Fibroblast of the conjunctiva (primary cell): Measurements from ENCODE around the gene FGFR3.
A peak's percentile ranks its signal among the peaks of the same experiment; 100 is the strongest.

Source experiments
- DNase-seq: peaks from one replicate; pipeline ENCODE4 v3.0.0-alpha.2; 2010; ENCODE audit warnings: low read depth

The FGFR3 gene

GRCh38 chr4:1788254-1788973 is 4.7 kb upstream of the FGFR3 start:
- no peak for DNase-seq

GRCh38 chr4:1789552-1789951 is 3.5 kb upstream of the FGFR3 start:
- DNase-seq: no peak

GRCh38 chr4:1790005-1790404 is 3.1 kb upstream of the FGFR3 start:
- DNase-seq: no peak

- DNase-seq: no peak
Measured at GRCh38 chr4:1792158-1792831, 798 bp upstream of the FGFR3 start.

GRCh38 chr4:1793496-1793840 is 375 bp downstream of the FGFR3 start:
- DNase-seq: no peak

DNA sequence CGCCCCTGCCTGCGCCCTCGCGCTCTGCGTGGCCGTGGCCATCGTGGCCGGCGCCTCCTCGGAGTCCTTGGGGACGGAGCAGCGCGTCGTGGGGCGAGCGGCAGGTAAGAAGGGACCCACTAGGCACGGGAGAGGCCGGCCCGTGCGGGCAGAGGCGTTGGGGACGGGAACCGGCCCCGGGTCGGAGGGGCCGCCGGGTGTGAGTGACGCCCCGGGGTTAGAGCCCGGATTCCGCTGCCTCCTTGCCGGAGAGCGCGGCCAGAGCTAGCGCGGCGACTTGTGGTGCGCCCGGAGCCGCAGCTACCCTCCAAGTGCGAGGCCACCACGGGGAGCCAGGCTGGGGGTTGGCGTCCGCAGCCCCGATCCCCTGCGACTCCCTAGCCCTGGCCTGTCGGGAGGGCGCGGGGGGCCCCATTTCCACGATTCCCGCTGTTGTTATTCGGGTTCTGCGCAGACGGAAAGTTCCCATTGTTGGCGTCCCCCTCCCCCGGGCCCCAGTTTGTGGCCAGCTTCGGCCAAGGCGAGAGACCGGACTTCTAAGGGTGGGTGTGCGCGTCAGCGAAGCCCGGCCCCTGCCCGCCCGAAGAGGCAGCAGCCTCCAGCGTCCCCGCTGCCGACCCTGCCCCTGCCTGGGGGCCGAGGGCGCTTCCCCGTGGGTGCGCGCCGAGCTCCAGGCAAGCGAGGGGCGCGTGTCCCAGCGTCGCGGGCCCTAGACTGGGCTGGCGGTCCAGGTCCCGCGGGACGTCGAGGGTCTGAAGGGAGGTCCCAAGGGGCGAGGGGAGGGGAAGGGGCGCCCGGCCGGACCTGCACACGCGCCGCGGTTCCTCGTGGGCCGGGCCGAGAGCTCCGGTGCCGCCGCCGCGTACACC is 1.1 kb downstream of the FGFR3 start:
- no peak for DNase-seq

- no peak for DNase-seq
Measured at GRCh38 chr4:1794809-1795298, 1.8 kb downstream of the FGFR3 start.

DNA sequence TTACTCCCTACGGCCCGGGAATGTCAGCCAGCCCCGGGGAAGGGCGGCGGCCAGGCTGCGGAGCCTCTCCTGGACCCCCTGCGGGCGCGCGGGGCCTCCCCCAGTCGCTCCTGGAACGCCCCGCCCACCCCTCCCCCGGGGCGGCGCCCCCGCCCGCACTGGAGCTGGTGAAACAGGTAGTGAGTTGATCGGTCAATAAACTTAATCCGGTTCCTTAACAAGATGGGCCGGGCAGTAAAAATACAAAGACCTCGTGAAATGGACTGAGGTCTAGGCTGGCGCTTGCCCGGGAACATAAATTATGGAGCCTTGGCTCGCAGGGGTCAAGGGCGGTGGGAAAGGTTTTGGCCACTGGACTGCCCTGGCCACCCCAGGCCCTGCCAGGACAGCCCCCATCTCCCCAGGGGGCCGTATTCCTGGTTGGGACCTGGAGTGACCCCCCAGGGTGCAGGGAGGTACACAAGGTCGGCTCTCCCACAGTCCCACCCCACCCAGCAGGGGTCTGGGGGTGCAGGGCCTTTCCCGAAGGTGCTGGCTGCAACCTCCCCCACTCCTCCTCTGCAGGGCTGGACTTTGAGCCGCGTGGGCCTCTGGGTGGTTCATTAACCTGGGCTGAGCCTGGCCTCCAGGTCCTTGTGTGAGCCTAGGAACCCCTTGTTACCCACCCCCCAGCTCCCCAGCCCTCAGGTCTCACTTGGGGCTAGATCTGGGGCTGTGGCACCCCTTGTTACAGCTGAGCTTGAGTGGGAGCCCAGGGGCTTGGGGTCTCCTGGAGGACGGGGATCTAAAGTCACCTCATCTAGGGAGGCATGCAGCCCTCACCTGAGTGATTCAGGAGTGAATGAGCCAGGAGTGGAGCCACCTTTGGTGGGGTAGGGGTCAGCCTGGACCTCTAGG is 2.5 kb downstream of the FGFR3 start:
- DNase-seq: no peak

GRCh38 chr4:1796486-1797204 is 3.6 kb downstream of the FGFR3 start:
- DNase-seq: no peak

DNA sequence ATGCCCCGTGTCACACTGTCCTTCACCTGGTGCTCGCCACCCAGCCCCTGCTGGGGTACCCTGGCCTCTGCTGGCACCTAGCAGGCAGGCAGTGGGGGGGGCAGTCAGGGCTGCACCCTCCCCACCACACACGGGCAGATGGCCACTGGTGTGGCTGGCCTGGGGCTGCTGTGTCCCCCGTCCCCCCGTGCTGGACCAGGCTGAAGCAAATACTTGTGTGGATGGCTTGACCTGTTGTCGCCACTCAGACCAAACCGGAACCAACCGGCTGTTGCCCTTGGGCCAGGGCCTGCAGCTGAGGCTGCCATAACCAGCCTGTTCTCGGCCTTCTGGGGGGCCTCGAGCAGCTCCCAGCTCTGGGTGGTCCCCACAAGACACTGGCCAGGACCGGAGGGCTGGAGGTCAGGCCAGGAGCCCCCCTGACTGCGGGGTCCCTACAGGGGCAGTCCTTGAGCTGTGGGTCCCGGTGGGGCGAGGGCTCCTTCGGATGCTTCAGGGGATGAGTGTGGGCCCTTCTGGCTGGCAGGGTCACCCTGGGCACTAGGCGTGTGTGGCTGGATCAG is 4.3 kb downstream of the FGFR3 start:
- DNase-seq: no peak

GRCh38 chr4:1797861-1798579 is 4.9 kb downstream of the FGFR3 start:
- no peak for DNase-seq

GRCh38 chr4:1798580-1799386 is 5.7 kb downstream of the FGFR3 start:
- no peak for DNase-seq

- no peak for DNase-seq
Measured at GRCh38 chr4:1799387-1800375, 6.6 kb downstream of the FGFR3 start.

DNA sequence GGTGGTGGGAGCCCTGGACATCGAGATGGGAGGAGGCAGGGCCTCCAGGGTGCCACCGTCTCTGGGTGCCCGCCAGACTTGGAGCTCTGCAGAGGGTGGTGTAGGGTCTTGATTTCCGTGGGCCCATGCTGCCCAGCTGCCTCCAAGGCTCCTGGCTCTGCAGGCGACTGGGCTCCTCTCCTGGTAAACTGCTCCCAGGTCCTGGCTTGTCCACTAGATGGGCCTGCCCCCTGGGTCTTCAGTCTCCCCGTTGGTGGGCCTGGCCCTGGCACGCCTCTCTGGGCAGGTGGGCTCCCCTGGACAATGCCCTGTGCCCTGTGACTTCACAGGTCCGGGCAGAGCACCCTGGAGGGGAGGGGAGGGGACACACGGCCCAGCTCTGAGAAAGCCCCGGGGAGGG is 7.7 kb downstream of the FGFR3 start:
- DNase-seq: no peak

- DNase-seq: no peak
Measured at GRCh38 chr4:1801286-1801958, 8.3 kb downstream of the FGFR3 start.

GRCh38 chr4:1802151-1802715 is 9.1 kb downstream of the FGFR3 start:
- peak; percentile 16 for DNase-seq
